Measurements from ENCODE around the gene KDR. TPM values are rescaled to one million over a fixed set of nuclear protein-coding genes. Genes with fewer than 3 reads are reported as not detected.

KDR gene
- total RNA-seq, 2 donors from 2014 or later: 2.1 to 14.9 TPM

GRCh38 chr4:55051532-55051931 is 73.9 kb downstream of the KDR start:
- Mint-ChIP-seq H3K27me3 (ENCODE audit: insufficient read depth) (no peaks in the 10 kb centered on the region), H3K36me3 (ENCODE audit: low read depth) (peaks cover under 1% of the 10 kb centered on the region), H3K4me3 (no peak overlapping the region), H3K9me3 (peaks cover 19% of the 10 kb centered on the region), H3K27ac (no peak overlapping the region), H3K4me1 (no peaks in the 10 kb centered on the region)
- Histone ChIP-seq H3K27ac (ENCODE audit: low read depth, low read length) (no peak overlapping the region), H3K9me3 (ENCODE audit: control insufficient read depth, low read length) (peaks cover 11% of the 10 kb centered on the region), H3K9ac (ENCODE audit: extremely low read depth, low read length, poor library complexity, severe bottlenecking) (no peak overlapping the region), H3K36me3 (ENCODE audit: control insufficient read depth, insufficient read depth, low read length) (no peaks in the 10 kb centered on the region), H3K4me1 (ENCODE audit: control insufficient read depth, insufficient read depth, low read length) (no peaks in the 10 kb centered on the region), H3K27me3 (ENCODE audit: control insufficient read depth, insufficient read depth, low read length, poor library complexity, severe bottlenecking) (no peaks in the 10 kb centered on the region), H3K4me3 (ENCODE audit: low read length) (no peak overlapping the region)
- no peak for DNase-seq
- WGBS, 2 experiments (ENCODE audit: insufficient coverage in 1 of 2, insufficient read length in 1 of 2): 95 to 100% methylated on average over 1 to 2 of the region's 2 CpGs
- TF ChIP-seq CTCF (conservative IDR thresholded peaks at IDR 0.05): no peak

GRCh38 chr4:55050418-55050950 is 74.9 kb downstream of the KDR start:
- Histone ChIP-seq H3K4me1 (ENCODE audit: control insufficient read depth, insufficient read depth, low read length) (no peaks in the 10 kb centered on the region), H3K27ac (ENCODE audit: low read depth, low read length) (no peak overlapping the region), H3K4me3 (ENCODE audit: low read length) (no peak overlapping the region), H3K9ac (ENCODE audit: extremely low read depth, low read length, poor library complexity, severe bottlenecking) (no peak overlapping the region), H3K27me3 (ENCODE audit: control insufficient read depth, insufficient read depth, low read length, poor library complexity, severe bottlenecking) (no peaks in the 10 kb centered on the region), H3K9me3 (ENCODE audit: control insufficient read depth, low read length) (peaks cover 7% of the 10 kb centered on the region), H3K36me3 (ENCODE audit: control insufficient read depth, insufficient read depth, low read length) (no peaks in the 10 kb centered on the region)
- Mint-ChIP-seq H3K27ac (no peak overlapping the region), H3K36me3 (ENCODE audit: low read depth) (peaks cover 2% of the 10 kb centered on the region), H3K27me3 (ENCODE audit: insufficient read depth) (no peaks in the 10 kb centered on the region), H3K4me3 (no peak overlapping the region), H3K4me1 (no peaks in the 10 kb centered on the region), H3K9me3 (peaks cover 24% of the 10 kb centered on the region)
- 60 to 86% methylated on average over 1 of the region's 1 CpG for WGBS, 2 experiments (ENCODE audit: insufficient coverage in 1 of 2, insufficient read length in 1 of 2)
- TF ChIP-seq CTCF (conservative IDR thresholded peaks at IDR 0.05): no peak
- no peak for DNase-seq

- H3K4me1 ChIP-seq (ENCODE audit: control insufficient read depth, insufficient read depth, low read length): peaks cover 9% of the 10 kb centered on the region
- no peak overlapping the region for H3K27ac ChIP-seq (ENCODE audit: low read depth, low read length)
- peaks cover 35% of the 10 kb centered on the region for H3K9me3 Mint-ChIP-seq
- H3K27me3 ChIP-seq (ENCODE audit: control insufficient read depth, insufficient read depth, low read length, poor library complexity, severe bottlenecking): peaks cover 5% of the 10 kb centered on the region
- peaks cover 6% of the 10 kb centered on the region for H3K36me3 Mint-ChIP-seq (ENCODE audit: low read depth)
- H3K27me3 Mint-ChIP-seq (ENCODE audit: insufficient read depth): peaks cover 5% of the 10 kb centered on the region
- 90 to 100% methylated on average over 2 of the region's 2 CpGs for WGBS, 2 experiments (ENCODE audit: insufficient coverage in 1 of 2, insufficient read length in 1 of 2)
- peaks cover 14% of the 10 kb centered on the region for H3K9me3 ChIP-seq (ENCODE audit: control insufficient read depth, low read length)
- DNase-seq: no peak
- H3K4me3 ChIP-seq (ENCODE audit: low read length): no peak overlapping the region
- H3K36me3 ChIP-seq (ENCODE audit: control insufficient read depth, insufficient read depth, low read length): no peaks in the 10 kb centered on the region
- H3K9ac ChIP-seq (ENCODE audit: extremely low read depth, low read length, poor library complexity, severe bottlenecking): no peak overlapping the region
- no peak overlapping the region for H3K4me3 Mint-ChIP-seq
- peaks cover 16% of the 10 kb centered on the region for H3K4me1 Mint-ChIP-seq
- TF ChIP-seq CTCF (conservative IDR thresholded peaks at IDR 0.05): no peak
- no peak overlapping the region for H3K27ac Mint-ChIP-seq
Observed at GRCh38 chr4:55038176-55038890, 87.1 kb downstream of the KDR start.
